GM21390 (cell line): Measurements from ENCODE around the gene ANKS3.

Experiments
- ATAC-seq: cut with Tn5 transposase; IDR thresholded peaks from one replicate; pipeline ENCODE4 v1.9.1; 2021; ENCODE audit not compliant: unreplicated experiment

The ANKS3 gene

GRCh38 chr16:4729876-4730275 lies 4.2 kb downstream of the ANKS3 start:
- no peak for ATAC-seq

DNA sequence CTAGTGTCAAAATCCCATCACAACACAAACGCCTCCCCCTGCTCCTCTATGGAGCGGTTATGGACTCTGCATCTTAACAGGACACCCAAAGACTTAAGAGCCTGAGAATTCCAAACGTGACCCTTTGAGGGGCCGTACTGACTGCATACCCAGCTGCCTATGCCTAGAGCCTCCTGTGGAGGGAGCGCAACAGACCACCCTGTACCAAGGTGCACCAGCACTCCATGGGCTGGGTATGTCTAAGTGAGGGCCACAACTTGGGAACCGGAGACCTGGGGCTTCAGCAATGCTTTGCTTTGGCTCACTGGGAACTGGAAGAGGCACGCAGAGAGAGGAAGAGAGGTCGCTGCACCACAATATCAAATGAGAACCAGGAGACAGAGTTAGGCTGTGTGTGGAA lies 5.4 kb downstream of the ANKS3 start:
- ATAC-seq, result no peak

DNA sequence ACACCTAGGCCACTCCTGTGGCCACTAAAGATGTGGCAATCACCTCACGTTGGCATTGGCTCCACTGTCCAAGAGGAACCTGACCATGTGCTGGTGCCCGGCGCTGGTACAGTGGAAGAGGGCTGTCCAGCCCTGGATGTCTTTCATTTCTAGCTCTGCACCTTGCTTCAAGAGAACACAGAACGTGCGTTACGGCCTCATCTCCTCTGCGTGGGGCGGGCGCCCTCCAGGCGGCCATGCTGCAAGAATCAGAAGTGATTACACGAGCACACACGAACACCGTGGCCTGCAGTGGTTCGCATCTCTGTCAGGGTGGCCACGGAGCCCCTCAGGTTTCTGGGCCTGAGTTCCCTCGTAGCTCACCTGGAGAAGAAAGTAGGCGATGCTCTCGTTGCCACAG lies 7.5 kb downstream of the ANKS3 start:
- ATAC-seq, result no peak

GRCh38 chr16:4724661-4725270 lies 9.3 kb downstream of the ANKS3 start:
- ATAC-seq, result no peak

DNA sequence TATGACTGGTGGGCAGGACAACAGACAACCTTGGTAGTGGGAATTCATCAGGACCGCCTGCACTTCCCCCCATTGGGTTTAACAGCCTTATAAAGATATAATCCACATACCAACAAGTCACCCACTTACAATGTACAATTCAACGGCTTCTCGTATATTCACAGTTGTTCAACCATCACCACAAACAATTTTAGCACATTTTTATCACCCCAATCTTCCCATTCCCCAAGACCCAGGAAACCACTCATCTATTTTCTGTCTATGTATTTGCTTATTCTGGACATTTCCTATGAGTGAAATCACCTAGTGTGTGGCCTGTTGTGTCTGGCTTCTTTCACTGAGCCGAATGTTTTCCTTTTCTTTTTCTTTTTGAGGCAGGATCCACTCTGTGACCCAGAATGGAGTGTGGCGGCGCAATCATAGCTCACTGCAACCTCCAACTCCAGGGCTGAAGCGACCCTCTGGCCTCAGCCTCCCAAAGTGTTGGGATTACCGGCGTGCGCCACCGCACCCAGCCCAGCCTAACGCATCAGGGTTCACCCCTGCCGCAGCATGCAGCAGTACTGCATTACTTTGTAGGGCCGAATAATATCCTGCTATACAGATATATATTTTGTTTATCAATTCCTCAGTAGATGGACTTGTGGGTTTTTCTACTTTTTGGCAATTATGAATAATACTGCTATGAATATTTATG lies 10.9 kb downstream of the ANKS3 start:
- no peak for ATAC-seq

DNA sequence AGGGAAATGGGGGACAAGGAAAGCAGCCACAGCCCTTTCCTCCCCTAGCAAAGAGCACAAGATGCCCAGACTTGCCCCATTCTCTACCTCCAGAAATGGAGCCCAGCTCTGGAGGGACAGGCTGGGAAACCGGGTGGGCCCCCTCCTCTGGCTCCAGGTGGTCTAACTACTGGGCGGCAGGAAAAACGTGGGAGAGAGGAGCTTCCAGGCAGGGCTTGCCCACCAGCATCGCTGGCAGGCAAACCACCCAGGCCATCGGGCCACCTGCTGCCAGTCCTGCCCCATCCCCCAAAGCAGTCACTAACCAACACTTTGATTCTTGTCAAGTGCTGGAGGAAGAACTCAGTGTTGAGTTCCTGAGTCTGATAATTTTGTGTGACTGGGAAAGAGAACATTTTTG lies 15.6 kb downstream of the ANKS3 start:
- ATAC-seq, result no peak

DNA sequence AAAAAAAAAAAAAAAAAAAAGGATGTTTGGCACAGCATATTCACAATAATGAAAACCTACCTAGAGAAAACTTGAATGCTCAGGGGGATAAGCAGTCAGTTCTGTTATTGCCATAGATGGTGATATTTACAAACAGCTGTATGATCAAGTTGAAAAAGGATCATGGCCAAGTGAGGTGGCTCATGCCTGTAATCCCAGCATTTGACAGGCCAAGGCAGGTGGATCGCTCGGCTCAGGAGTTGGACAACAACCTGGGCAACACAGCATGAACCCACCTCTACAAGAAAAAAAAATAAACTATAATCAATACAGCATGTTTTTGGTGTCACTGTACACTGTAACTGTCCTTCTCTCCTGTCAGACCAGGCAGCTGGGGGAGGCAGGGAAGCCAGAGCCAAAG lies 19.1 kb downstream of the ANKS3 start:
- no peak for ATAC-seq

DNA sequence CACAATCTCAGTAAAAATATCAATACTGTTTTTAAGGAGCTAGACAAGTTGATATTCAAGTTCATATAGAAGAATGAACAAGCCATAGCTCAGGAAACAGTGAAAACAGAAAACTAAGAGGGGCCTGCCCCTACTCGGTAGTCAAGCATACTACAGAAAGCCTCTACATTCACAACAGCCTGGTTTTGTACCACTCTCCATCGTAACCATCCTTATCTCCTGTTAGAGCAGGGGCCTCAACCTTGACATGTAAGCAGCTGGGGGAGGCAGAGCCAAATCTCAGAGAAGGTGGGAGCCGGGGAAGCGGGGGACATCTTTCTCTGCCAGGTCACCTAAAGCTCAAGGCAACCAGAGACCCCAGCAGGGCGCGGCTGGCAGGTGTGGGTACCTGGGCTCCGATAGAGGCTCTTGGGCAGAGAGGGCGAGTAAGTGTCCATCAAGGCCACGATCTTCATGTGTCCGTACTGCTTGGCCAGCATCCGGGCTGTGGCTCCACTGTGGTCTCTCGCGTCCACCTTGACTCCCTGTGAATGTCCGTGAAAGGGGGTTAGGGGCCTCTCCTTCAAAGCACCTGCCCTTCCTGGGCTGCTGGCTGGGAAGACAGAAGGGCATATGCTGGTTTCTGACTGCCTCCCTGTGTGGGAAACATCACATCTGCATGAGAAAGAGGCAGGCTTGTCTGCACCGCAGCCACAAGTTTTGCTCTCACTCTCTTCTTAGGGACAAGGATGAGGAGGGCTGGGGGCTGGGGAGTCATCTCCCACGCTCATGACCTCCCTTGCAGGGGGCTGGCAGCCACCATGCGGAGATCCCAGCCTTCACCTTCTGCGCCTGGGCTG lies 20.2 kb downstream of the ANKS3 start:
- no peak for ATAC-seq

DNA sequence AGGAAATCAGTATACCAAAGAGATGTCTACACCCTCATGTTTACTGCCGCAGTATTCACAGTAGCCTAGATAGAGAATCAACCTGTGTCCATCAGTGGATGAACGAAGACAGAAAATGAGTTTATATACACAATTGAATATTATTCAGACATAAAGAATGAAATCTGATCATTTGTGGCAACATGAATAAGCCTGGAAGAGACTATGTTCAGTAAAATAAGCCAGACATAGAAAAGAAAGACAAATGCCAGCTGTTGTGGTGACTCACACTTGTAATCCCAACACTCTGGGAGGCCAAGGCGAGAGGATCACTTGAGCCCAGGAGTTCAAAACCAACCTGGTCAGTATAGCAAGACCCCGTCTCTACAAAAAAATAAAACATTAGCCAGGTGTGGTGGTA lies 24.6 kb downstream of the ANKS3 start:
- ATAC-seq, result no peak

GRCh38 chr16:4706871-4707270 lies 27.2 kb downstream of the ANKS3 start:
- no peak for ATAC-seq

DNA sequence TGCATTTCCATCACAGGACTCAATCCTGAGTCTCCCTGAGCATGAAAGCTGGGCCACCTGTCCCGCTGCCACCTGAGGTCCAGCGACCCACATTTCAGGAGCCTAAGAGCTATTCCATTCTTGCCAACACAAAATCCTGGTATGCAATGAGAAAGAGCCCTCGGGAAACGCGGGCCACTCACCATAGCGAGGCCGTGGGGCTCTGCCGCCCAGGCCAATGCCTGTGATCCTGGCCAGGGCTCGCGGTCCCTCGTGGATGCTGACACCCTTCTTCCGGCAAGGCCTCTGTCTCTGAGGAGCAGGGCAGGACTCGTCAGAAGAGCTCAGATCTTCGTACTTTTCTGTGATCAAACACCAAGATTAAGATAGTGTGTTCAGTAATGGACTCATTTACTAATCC lies 29.2 kb downstream of the ANKS3 start:
- ATAC-seq, result no peak

DNA sequence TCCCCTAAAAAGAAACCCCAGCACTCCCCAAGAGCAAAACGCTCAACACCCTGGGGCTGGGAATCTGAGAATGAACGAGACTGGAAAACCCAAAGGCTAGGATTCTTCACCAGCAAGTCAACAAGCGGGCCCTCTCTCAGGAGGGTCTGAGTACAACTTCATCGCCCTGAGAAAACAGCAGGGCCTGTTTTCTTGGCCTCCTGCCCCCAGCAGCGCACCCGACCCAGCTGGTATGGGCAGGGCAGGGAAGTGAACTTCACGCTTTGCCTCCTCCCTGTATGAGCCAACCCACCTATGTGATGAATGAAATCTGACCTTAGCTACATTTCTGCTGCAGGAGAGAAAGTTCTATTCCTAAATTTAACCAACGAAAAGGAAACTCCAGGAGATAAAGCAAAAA lies 29.6 kb downstream of the ANKS3 start:
- ATAC-seq, result no peak

DNA sequence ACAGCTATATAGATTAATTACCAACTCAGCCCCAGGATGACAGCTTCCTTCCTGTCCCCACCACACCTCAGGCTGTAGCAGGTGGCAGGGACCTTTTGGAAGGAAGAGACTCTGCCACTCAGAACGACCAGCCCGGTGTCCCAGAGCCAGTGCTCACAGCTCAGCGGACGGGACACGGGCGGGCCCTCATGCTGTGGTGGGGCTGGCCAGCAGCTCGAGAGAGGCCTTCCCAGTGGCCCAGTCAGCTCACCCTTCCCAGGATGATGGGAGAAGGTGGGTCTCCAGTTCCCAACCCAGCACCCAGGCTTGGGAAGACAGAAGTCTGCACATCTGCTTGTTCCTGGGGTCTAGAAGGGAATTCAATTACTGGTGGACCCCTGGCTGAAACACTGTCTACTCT lies 30.2 kb downstream of the ANKS3 start:
- ATAC-seq, result no peak

DNA sequence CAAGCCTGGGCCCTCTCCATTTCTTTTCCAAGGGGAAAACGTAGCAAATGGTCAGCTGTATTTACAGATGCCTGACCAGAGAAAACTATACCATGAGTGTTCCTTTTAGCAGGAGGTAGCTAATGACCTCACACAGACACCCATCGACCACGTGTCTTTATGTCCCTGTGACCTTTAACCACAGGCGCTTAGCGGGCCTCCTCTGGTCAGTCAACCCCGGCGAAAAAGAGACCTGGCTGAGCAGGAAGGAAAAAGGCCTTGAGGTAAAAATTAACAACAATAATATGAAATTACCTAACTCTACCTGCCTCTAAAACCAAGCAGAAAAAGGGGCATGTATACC lies 31.6 kb downstream of the ANKS3 start:
- ATAC-seq, result no peak

- ATAC-seq, result no peak
Observed at GRCh38 chr16:4701791-4702465, 32.1 kb downstream of the ANKS3 start.

DNA sequence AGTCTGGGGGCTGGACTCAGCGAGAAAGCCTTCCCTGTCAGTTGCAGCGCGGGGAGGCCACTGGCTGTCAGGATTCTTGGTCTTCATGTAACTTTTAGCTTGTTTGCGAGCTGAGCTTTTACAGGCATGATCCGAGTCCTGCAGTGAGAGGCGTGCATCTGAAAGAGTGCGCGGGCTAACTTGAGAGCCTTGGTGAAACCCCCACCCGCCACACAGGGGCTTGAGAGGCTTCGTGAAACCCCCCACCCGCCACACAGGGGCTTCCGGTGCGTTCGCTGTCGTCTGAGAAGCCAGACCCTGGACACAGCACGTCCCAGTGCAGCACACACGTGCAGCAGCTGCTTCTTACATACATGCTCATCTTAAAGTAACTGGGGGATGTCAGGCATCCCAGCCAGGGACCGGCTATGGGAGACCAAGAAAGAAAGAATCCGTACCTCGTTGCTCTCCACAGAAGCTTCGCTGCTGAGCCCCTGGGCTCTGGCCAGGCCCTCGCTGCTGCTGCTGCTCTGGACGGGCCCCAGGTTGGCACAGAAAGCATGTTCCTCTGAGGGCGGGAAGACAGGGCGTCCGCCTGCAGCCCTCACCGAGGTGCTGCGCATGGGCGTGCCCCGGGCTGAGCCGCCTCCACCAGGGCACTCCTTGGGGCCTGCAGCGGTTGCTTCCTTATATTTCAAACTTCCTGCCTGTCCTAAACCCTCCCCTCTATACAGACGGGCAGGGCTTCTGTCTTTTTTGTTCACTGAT lies 32.9 kb downstream of the ANKS3 start:
- no peak for ATAC-seq

DNA sequence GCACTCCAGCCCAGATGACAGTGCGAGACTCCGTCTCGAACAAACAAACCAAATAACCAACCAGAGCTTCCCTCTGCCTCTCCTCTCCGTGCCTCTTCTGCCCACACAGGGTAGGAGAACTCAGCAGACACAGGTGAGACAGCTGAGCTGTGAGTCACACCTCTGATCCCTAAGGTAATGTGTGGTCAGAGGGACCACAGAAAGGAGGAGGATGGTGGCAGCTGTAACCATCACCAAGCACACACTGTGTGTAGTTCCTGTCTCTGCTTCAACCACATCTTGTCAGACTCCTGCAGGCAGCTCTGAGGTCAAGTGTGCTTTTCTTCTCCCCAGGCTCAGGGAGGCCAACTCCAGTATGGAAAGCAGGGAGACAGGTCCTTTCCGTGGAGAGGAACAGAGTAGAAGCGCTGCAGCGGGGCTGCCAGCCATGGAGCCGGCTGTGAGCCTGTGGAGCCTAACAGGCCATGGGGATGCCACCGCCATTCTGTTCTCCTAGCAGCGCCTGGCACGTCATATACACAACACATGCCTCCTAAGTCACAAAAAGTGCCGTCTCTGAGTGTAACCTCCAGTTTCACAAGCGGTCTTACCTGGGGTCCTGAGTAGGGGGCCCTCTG lies 33.6 kb downstream of the ANKS3 start:
- ATAC-seq, result no peak

- ATAC-seq, result no peak
Observed at GRCh38 chr16:4699046-4699556, 35.0 kb downstream of the ANKS3 start.

DNA sequence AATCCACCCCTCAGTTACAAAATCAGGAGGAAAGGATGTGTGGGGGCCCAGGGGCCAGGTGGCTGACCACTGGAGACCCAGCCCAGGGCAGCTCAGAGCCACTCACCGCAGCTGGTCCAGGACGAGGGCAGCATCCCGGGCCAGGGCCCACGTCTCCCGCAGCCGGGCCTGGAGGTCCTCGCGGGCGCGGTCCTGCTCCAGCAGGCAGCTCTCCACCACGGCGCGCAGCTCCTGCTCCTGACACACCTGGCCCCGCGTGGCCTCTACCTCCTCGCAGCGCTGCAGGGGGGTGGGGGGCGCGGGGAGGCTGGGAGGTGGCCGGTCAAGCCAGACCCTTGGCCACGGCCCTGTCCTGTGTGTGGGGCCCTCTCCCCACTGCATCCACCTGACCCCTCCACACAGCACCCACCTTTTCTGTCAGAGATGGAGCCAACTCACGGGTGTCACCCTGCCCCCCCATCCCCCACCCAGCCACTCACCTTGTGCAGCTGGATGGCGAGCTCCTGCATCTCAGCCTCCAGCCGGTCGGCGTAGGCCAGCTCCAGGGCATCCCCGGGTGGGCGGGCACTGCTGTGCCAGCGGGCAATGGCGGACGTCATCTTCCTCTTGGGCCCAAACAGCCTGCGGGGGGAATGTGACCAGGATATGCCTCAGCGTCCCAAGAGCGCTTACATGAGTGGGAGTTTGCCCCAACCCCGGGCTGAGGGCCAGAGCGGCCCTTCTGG lies 35.6 kb downstream of the ANKS3 start:
- ATAC-seq, result no peak

GRCh38 chr16:4697848-4698291 lies 36.2 kb downstream of the ANKS3 start:
- no peak for ATAC-seq
